Measurements from ENCODE around the gene KCNAB2. TPM values are rescaled to one million over a fixed set of nuclear protein-coding genes. Genes with fewer than 3 reads are reported as not detected.

KCNAB2 gene
- polyA plus RNA-seq, 3 donors from 2014 or later: 26.1 to 73.8 (median 42.7) TPM

DNA sequence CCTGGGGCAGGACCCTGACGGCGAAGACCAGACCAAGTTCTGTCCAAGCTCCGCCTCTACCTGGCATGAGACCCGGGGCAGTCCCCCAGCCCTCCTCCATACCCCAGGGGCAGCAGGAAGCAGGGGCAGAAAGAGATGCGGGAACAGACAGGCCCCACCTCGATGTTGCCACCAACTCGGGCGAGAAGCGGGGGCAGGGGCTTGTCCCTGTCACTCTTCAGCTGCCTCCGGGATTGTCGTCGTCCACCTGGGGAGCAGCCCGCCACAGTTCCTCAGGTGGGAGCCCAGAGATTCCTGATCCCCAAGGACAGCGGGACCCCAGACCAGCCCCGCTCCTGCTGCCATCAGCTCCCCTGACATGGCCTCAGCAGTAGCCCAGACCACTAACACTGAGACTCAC is 79.7 kb downstream of the KCNAB2 start:
- Mint-ChIP-seq H3K4me1 (peaks cover 0 to 10% of the 10 kb centered on the region in 2 donors), H3K4me3 (no peak overlapping the region), H3K9me3 (no peaks in the 10 kb centered on the region), H3K27ac (no peak overlapping the region), H3K27me3 (ENCODE audit: low read depth in 3 of 3) (peaks cover 3 to 4% (median 3%) of the 10 kb centered on the region in 3 donors), H3K36me3 (no peaks in the 10 kb centered on the region)
- DNase-seq: no peak

DNA sequence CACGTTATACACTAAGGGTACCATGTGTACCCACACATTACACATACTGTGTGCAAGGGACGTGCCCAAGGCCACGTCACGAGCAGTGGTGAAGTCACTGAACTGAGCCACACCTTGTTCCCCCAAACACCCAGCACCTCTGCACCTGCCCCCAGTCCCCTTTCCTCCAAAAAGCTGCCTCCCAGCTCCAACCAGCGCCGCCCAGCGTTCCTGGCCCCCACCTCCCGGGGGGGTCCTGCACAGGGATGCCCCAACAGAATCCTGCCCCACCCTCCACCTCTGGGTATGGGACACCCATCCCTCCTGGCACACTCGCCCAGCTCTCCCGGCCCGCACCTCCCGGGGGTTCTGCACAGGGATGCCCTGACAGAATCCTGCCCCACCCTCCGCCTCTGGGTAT is 80.3 kb downstream of the KCNAB2 start:
- no peaks in the 10 kb centered on the region for H3K9me3 Mint-ChIP-seq
- DNase-seq: no peak
- H3K36me3 Mint-ChIP-seq: no peaks in the 10 kb centered on the region
- no peak overlapping the region for H3K27ac Mint-ChIP-seq
- peaks cover 3 to 4% (median 3%) of the 10 kb centered on the region in 3 donors for H3K27me3 Mint-ChIP-seq (ENCODE audit: low read depth in 3 of 3)
- H3K4me1 Mint-ChIP-seq: peaks cover 0 to 10% of the 10 kb centered on the region in 2 donors
- no peak overlapping the region for H3K4me3 Mint-ChIP-seq

GRCh38 chr1:6126521-6127067 is 80.9 kb downstream of the KCNAB2 start:
- Mint-ChIP-seq H3K27ac (no peak overlapping the region), H3K4me1 (peaks cover 0 to 10% of the 10 kb centered on the region in 2 donors), H3K9me3 (no peaks in the 10 kb centered on the region), H3K4me3 (peak overlapping the region in 1 of 5 donors; percentile 1), H3K27me3 (ENCODE audit: low read depth in 3 of 3) (peaks cover 3 to 4% (median 3%) of the 10 kb centered on the region in 3 donors), H3K36me3 (no peaks in the 10 kb centered on the region)
- DNase-seq: no peak

DNA sequence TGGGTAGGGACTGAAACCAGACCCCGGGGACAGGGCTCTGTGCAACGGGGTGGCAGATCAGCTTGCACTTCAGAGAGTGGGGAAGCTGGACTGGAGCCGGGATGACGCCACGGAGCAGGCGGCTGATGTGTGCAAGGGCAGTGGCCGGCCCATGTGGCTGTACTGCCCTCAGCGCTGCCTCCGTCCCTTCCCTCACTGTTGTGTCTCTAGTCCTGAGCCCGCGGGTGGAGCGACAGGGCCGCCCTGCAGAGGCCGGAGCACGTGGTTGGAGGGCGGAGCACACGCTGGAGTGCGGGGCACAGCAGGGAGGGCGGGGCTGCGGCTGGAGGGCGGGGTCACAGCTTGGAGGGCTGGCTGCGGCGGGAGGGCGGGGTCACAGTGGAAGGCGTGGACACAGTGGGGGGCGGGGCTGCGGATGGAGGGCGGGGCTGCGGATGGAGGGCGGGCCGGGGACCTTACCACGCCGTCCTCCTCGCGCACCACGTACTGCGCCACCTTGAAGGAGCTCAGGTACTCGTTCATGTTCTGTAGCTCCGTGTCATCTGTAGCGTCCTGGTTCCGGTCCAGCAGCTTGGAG is 82.0 kb downstream of the KCNAB2 start:
- Mint-ChIP-seq H3K9me3 (peaks cover 0 to 3% (median 0%) of the 10 kb centered on the region in 6 donors), H3K36me3 (no peaks in the 10 kb centered on the region), H3K27me3 (ENCODE audit: low read depth in 3 of 3) (peaks cover 3 to 5% (median 4%) of the 10 kb centered on the region in 3 donors), H3K4me3 (peak overlapping the region in 2 of 5 donors; percentile 29 to 30), H3K4me1 (peaks cover 0 to 10% of the 10 kb centered on the region in 2 donors), H3K27ac (no peak overlapping the region)
- DNase-seq: peak; percentile 60 to 67 (median 62)

DNA sequence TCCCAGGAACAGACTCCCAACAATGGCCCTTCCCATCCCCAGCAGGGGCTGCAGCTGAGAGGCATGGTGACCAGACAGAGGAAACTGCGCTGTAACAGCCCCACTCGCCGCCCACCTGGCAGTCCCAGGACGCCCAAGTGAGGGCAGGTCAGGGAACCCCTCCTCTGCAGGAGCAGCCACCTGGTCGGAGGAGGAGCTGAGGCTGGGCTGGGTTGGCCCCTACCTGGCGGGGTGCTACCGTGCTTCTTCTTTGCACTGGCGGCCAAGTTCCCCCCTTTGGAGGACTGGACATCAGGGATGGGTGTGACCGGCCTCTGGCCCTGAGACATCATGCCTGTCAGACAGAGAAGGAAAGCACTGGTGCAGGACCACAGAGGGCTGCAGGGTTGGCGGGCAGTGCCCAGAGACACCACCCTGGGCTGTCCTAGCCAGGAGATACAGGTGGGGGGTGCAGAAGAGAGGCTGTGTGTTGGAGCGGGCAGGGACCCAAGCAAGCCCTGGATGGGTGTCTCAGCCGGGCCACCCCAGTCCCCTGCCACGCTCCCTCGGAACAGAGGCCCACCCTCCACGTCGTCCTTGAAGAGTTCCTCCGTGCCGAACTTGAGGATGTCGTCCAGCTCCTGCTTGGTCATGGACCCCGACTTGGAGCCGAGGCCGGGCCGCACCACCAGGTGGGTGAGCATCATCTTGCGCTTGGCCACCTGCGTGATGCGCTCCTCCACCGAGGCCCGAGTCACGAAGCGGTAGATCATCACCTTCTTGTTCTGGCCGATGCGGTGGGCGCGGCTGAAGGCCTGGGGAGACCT is 82.8 kb downstream of the KCNAB2 start:
- no peaks in the 10 kb centered on the region for H3K36me3 Mint-ChIP-seq
- H3K27ac Mint-ChIP-seq: no peak overlapping the region
- peaks cover 3 to 5% (median 4%) of the 10 kb centered on the region in 3 donors for H3K27me3 Mint-ChIP-seq (ENCODE audit: low read depth in 3 of 3)
- peaks cover 0 to 10% of the 10 kb centered on the region in 2 donors for H3K4me1 Mint-ChIP-seq
- H3K4me3 Mint-ChIP-seq: peak overlapping the region in 1 of 5 donors; percentile 30
- DNase-seq: no peak
- H3K9me3 Mint-ChIP-seq: peaks cover 0 to 3% (median 0%) of the 10 kb centered on the region in 6 donors

DNA sequence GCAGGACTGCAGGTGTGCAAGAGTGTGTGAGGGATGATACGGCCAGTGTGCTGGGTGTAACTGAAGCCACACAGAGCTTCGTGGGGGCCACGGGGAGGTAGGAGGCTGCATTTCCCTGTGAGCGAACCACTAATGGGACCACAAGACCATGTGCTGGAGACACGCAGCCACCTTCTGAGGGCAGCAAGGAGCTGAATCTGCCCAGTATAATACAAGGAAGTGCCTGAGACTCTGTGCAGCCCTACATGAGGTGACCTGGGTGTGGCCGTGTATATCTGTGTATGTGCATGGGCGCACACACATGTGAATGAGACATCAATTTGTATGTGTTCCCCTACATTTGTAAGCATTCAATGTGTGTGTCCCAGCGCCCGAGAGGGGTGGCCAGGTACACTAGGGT is 83.6 kb downstream of the KCNAB2 start:
- peaks cover 3 to 5% (median 4%) of the 10 kb centered on the region in 3 donors for H3K27me3 Mint-ChIP-seq (ENCODE audit: low read depth in 3 of 3)
- no peak overlapping the region for H3K27ac Mint-ChIP-seq
- H3K4me1 Mint-ChIP-seq: peaks cover 0 to 10% of the 10 kb centered on the region in 2 donors
- peaks cover 0 to 3% (median 0%) of the 10 kb centered on the region in 6 donors for H3K9me3 Mint-ChIP-seq
- no peaks in the 10 kb centered on the region for H3K36me3 Mint-ChIP-seq
- no peak for DNase-seq
- no peak overlapping the region for H3K4me3 Mint-ChIP-seq

DNA sequence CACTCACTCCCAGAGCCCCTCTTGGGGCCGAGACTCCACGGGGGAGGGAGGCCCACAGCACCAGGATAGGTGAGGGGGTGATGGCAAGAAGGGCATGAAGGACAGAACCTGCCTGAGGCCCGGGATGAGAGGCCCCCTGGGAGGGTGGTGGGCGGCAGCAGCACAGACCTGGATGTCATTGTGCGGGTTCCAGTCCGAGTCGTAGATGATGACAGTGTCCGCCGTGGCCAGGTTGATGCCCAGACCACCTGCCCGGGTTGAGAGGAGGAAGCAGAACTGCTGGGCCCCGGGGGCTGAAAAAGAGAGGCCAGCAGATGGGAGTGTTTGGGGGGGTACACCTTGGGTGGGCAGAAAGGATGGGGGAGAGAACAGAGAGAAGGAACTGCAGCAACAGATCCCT is 84.3 kb downstream of the KCNAB2 start:
- Mint-ChIP-seq H3K4me1 (peaks cover 0 to 10% of the 10 kb centered on the region in 2 donors), H3K4me3 (no peak overlapping the region), H3K27ac (no peak overlapping the region), H3K9me3 (peaks cover 0 to 3% (median 0%) of the 10 kb centered on the region in 6 donors), H3K36me3 (no peaks in the 10 kb centered on the region), H3K27me3 (ENCODE audit: low read depth in 3 of 3) (peaks cover under 1 to 5% (median 2%) of the 10 kb centered on the region in 3 donors)
- DNase-seq: no peak

- peaks cover 0 to 5% (median 2%) of the 10 kb centered on the region in 3 donors for H3K27me3 Mint-ChIP-seq (ENCODE audit: low read depth in 3 of 3)
- H3K4me3 Mint-ChIP-seq: no peak overlapping the region
- H3K9me3 Mint-ChIP-seq: peaks cover 0 to 3% (median 0%) of the 10 kb centered on the region in 6 donors
- H3K36me3 Mint-ChIP-seq: no peaks in the 10 kb centered on the region
- DNase-seq: no peak
- no peak overlapping the region for H3K27ac Mint-ChIP-seq
- H3K4me1 Mint-ChIP-seq: peaks cover 0 to 10% of the 10 kb centered on the region in 2 donors
Observed at GRCh38 chr1:6130596-6130995, 84.9 kb downstream of the KCNAB2 start.

DNA sequence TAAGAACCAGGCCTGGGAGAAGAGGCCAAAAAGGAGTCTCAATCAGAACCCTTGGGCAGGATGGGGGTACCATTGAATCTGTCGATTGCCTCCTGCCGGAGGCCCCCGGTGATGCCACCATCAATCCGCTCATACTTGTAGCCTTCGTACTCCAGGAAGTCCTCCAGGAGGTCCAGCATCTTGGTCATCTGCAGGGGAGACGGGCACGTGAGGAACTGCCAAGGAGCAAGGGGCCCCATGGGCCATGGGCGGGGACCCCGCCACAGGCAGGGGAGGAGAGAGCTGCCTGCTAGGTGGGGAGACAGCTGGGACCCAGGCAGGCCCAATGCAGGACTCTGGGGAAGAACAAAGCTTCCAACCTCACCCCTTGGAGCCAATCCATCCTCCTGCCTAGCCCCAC is 85.9 kb downstream of the KCNAB2 start:
- Mint-ChIP-seq H3K27ac (no peak overlapping the region), H3K9me3 (peaks cover 0 to 3% (median 0%) of the 10 kb centered on the region in 6 donors), H3K27me3 (ENCODE audit: low read depth in 3 of 3) (peaks cover 0 to 5% (median 2%) of the 10 kb centered on the region in 3 donors), H3K4me1 (peaks cover 0 to 8% of the 10 kb centered on the region in 2 donors), H3K4me3 (no peak overlapping the region), H3K36me3 (no peaks in the 10 kb centered on the region)
- DNase-seq: no peak

- Mint-ChIP-seq H3K27ac (no peak overlapping the region), H3K27me3 (ENCODE audit: low read depth in 3 of 3) (peaks cover 0 to 5% (median 0%) of the 10 kb centered on the region in 3 donors)
Observed at GRCh38 chr1:6133146-6133895, 87.6 kb downstream of the KCNAB2 start.

GRCh38 chr1:6134206-6134605 is 88.5 kb downstream of the KCNAB2 start:
- H3K4me3 Mint-ChIP-seq: no peak overlapping the region
- DNase-seq: no peak
- H3K9me3 Mint-ChIP-seq: peaks cover 0 to 3% (median 0%) of the 10 kb centered on the region in 6 donors
- H3K27ac Mint-ChIP-seq: no peak overlapping the region
- H3K36me3 Mint-ChIP-seq: no peaks in the 10 kb centered on the region
- no peaks in the 10 kb centered on the region for H3K4me1 Mint-ChIP-seq
- H3K27me3 Mint-ChIP-seq (ENCODE audit: low read depth in 3 of 3): peaks cover 0 to 3% (median 1%) of the 10 kb centered on the region in 3 donors

More at GRCh38 chr1:6133146-6133895, 87.6 kb downstream of the KCNAB2 start:
- Mint-ChIP-seq H3K36me3 (no peaks in the 10 kb centered on the region), H3K4me3 (no peak overlapping the region), H3K9me3 (peaks cover 0 to 3% (median 0%) of the 10 kb centered on the region in 6 donors), H3K4me1 (no peaks in the 10 kb centered on the region)
- no peak for DNase-seq

DNA sequence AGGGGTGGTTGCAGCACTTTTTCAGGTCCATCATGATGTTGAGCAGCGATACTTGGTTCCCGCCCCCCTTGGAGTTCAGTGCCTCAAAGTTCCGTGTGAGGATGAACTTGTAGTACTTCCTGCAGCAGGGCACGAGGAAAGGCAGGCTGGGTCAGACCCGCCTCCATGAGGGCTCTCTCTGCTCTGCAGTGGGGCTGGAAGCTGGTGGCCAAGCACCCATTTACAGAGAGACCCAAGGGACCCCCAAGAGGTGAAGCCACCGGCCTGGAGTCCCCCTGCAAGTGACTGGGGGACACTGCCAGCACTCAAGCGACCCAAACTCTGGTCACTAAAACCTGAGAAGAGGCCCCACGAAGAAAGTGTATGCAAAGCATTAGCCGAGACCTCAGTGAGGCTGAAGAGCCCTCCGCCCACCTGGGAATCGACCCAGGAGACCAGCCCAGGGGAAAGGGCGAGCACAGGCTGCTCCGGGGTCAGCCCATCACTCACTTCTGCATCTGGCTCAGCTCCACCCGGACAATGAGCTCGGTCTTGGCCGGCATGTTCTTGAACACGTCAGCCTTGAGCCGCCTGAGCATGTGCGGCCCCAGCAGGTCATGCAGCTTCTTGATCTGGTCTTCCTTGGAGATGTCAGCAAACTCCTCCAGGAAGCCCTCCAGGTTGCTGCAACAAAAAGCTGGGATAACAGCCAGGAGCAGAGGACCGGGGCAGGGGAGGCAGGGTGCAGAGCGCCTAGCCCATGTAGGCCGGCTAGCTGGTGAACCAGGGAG is 89.2 kb downstream of the KCNAB2 start:
- H3K4me1 Mint-ChIP-seq: no peaks in the 10 kb centered on the region
- DNase-seq: no peak
- H3K27ac Mint-ChIP-seq: no peak overlapping the region
- H3K4me3 Mint-ChIP-seq: no peak overlapping the region
- no peaks in the 10 kb centered on the region for H3K36me3 Mint-ChIP-seq
- H3K9me3 Mint-ChIP-seq: peaks cover 0 to 3% (median 0%) of the 10 kb centered on the region in 6 donors
- peaks cover 0 to 3% (median 1%) of the 10 kb centered on the region in 3 donors for H3K27me3 Mint-ChIP-seq (ENCODE audit: low read depth in 3 of 3)
